GM13977 (cell line): ENCODE data around the gene ZNF225.

ENCODE experiments used
- DNase-seq: peaks from one replicate; pipeline ENCODE4 v3.0.0; 2012; ENCODE audit warnings: low spot score
- CTCF ChIP-seq: IDR thresholded peaks from 2 replicates; pipeline ENCODE4 v1.5.1; 2012; ENCODE audit warnings: mild to moderate bottlenecking, control low read depth; ENCODE audit not compliant: insufficient read depth; ENCODE audit errors: extremely low read depth, missing control alignments
- in situ Hi-C: fragments of 300-500 bp; cut with MboI; formaldehyde crosslinking; loops from one replicate; pipeline ENCODE4 v1.12.0; 2022; ENCODE audit warnings: low sequenced_read_pairs, low pct_unique_long_range_greater_than_20kb, mixed read lengths, inconsistent platforms; ENCODE audit not compliant: unreplicated experiment

The ZNF225 gene

GRCh38 chr19:44182145-44182544, 68.9 kb downstream of the ZNF225 start:
- in situ Hi-C loops: no loop called here
- no peak for DNase-seq
- no peak for TF ChIP-seq CTCF
